SK-N-SH treated with all-trans-retinoic acid at 6 μM for 48 hours (cell line): ENCODE results near the gene ENDOG.
"Not testable (repeated sequence)": the region's sequence is repeated elsewhere in the genome, so short reads cannot be mapped to it uniquely, and the experiment has no call there.

ENCODE experiments used
- ATAC-seq: fragments of 200-7000 bp; cut with Tn5 transposase; 3 replicates; pipeline ENCODE4 v1.9.1; 2020; ENCODE audit warnings: mild to moderate bottlenecking, moderate library complexity
- ARNTL ChIP-seq: fragments of 450-650 bp; formaldehyde crosslinking; IDR thresholded peaks from 2 replicates; pipeline ENCODE4 v1.5.0; 2020; ENCODE audit warnings: low read depth, mild to moderate bottlenecking, moderate library complexity, borderline replicate concordance
- ESRRG ChIP-seq: fragments of 250-450 bp; sonication (Bioruptor Pico); IDR thresholded peaks from 2 replicates; pipeline ENCODE4 v1.6.1; 2021; ENCODE audit warnings: mild to moderate bottlenecking
- GLIS3 ChIP-seq: fragments of 250-450 bp; sonication (Bioruptor Pico); IDR thresholded peaks from 2 replicates; pipeline ENCODE4 v1.5.0; 2020; ENCODE audit warnings: mild to moderate bottlenecking, moderate library complexity
- ISL1 ChIP-seq: fragments of 250-450 bp; sonication (Bioruptor Pico); IDR thresholded peaks from 2 replicates; pipeline ENCODE4 v2.1.2; 2022; ENCODE audit warnings: mild to moderate bottlenecking, moderate library complexity
- OSR1 ChIP-seq: fragments of 250-450 bp; sonication (Bioruptor Pico); IDR thresholded peaks from 2 replicates; pipeline ENCODE4 v1.8.0; 2022; ENCODE audit warnings: moderate library complexity, mild to moderate bottlenecking, inconsistent platforms
- PATZ1 ChIP-seq: fragments of 250-450 bp; sonication (Bioruptor Pico); IDR thresholded peaks from 2 replicates; pipeline ENCODE4 v1.8.0; 2020; ENCODE audit warnings: mild to moderate bottlenecking, moderate library complexity, borderline replicate concordance
- PPARA ChIP-seq: fragments of 250-450 bp; sonication (Bioruptor Pico); IDR thresholded peaks from 2 replicates; pipeline ENCODE4 v1.5.0; 2020; ENCODE audit warnings: mild to moderate bottlenecking, borderline replicate concordance
- RARB ChIP-seq: fragments of 250-450 bp; sonication (Bioruptor Pico); IDR thresholded peaks from 2 replicates; pipeline ENCODE4 v1.8.0; 2021; ENCODE audit warnings: mild to moderate bottlenecking, moderate library complexity
- TCF4 ChIP-seq: fragments of 250-450 bp; sonication (Bioruptor Pico); IDR thresholded peaks from 2 replicates; pipeline ENCODE4 v1.8.0; 2021; ENCODE audit warnings: mild to moderate bottlenecking, moderate library complexity, borderline replicate concordance
- TOX ChIP-seq: fragments of 250-450 bp; sonication (Bioruptor Pico); IDR thresholded peaks from 2 replicates; pipeline ENCODE4 v1.8.0; 2021; ENCODE audit warnings: mild to moderate bottlenecking, moderate library complexity, borderline replicate concordance
- TSHZ2 ChIP-seq: fragments of 250-450 bp; sonication (Bioruptor Pico); IDR thresholded peaks from 2 replicates; pipeline ENCODE4 v1.5.0; 2020; ENCODE audit warnings: mild to moderate bottlenecking, moderate library complexity
- ZC3H10 ChIP-seq: fragments of 250-450 bp; sonication (Bioruptor Pico); IDR thresholded peaks from 2 replicates; pipeline ENCODE4 v1.5.1; 2021; ENCODE audit warnings: mild to moderate bottlenecking, moderate library complexity
- ZFP3 ChIP-seq: fragments of 250-450 bp; sonication (Bioruptor Pico); IDR thresholded peaks from 2 replicates; pipeline ENCODE4 v1.5.0; 2020; ENCODE audit warnings: mild to moderate bottlenecking, moderate library complexity
- ZFP30 ChIP-seq: fragments of 450-650 bp; formaldehyde crosslinking; IDR thresholded peaks from 2 replicates; pipeline ENCODE4 v1.5.0; 2022; ENCODE audit warnings: mild to moderate bottlenecking, moderate library complexity
- ZNF565 ChIP-seq: fragments of 450-650 bp; formaldehyde crosslinking; conservative IDR thresholded peaks from 2 replicates; pipeline ENCODE4 v1.5.0; 2020; ENCODE audit warnings: low read depth, mild to moderate bottlenecking, moderate library complexity
- ZNF70 ChIP-seq: fragments of 450-650 bp; formaldehyde crosslinking; IDR thresholded peaks from 2 replicates; pipeline ENCODE4 v1.5.0; 2020; ENCODE audit warnings: mild to moderate bottlenecking, moderate library complexity
- ZNF8 ChIP-seq: fragments of 450-650 bp; formaldehyde crosslinking; IDR thresholded peaks from 2 replicates; pipeline ENCODE4 v1.5.0; 2020; ENCODE audit warnings: mild to moderate bottlenecking, moderate library complexity
- TF ChIP-seq, protein P1 (sequence below): fragments of 250-450 bp; sonication (Bioruptor Pico); IDR thresholded peaks from 2 replicates; pipeline ENCODE4 v1.8.0; 2021; ENCODE audit warnings: low read depth, mild to moderate bottlenecking, moderate library complexity, borderline replicate concordance
- TF ChIP-seq, protein P2 (sequence below): fragments of 250-450 bp; sonication (Bioruptor Pico); IDR thresholded peaks from 2 replicates; pipeline ENCODE4 v1.5.1; 2021; ENCODE audit warnings: mild to moderate bottlenecking, moderate library complexity
- TF ChIP-seq, protein P3 (sequence below): fragments of 250-450 bp; sonication (Bioruptor Pico); IDR thresholded peaks from 2 replicates; pipeline ENCODE4 v1.5.1; 2020; ENCODE audit warnings: low read depth, mild to moderate bottlenecking, moderate library complexity

ENDOG gene

DNA sequence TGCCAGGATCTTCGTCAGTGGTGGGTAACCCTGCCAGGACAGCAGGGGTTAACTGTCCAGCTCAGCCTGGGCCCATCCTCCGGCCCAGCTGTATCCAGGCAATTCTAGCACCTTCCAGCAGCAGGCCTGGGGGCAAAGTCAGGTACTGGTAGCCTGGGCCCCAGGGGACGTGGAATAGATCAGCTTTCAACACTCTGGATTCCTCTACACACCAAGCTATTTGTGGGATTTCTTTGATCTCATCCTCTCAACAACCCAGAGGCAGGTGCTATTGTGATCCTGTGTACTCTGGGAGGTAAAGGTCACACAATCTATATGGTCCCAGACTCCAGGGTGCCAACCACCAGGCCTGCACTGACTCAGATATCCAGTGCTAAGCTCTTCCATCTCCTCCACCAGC lies 20.0 kb downstream of the ENDOG start:
- ATAC-seq: no peak
- TF ChIP-seq TCF4 (CRISPR knock-in tag): no peak
- no peak for TF ChIP-seq GLIS3 (CRISPR knock-in tag)
- TF ChIP-seq, all 23 proteins: peak for 0

- TF ChIP-seq, protein P1, sequence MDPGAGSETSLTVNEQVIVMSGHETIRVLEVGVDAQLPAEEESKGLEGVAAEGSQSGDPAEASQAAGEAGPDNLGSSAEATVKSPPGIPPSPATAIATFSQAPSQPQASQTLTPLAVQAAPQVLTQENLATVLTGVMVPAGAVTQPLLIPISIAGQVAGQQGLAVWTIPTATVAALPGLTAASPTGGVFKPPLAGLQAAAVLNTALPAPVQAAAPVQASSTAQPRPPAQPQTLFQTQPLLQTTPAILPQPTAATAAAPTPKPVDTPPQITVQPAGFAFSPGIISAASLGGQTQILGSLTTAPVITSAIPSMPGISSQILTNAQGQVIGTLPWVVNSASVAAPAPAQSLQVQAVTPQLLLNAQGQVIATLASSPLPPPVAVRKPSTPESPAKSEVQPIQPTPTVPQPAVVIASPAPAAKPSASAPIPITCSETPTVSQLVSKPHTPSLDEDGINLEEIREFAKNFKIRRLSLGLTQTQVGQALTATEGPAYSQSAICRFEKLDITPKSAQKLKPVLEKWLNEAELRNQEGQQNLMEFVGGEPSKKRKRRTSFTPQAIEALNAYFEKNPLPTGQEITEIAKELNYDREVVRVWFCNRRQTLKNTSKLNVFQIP (CRISPR knock-in tag): no peak
- TF ChIP-seq ARNTL (no peak), GLIS3 (CRISPR knock-in tag) (no peak), ZNF8 (CRISPR knock-in tag) (no peak), RARB (no peak), ZC3H10 (CRISPR knock-in tag) (no peak), ZNF70 (no peak), OSR1 (no peak), ESRRG (no peak), ZFP3 (no peak), TSHZ2 (CRISPR knock-in tag) (no peak), TCF4 (CRISPR knock-in tag) (no peak), ISL1 (CRISPR knock-in tag) (no peak)
- TF ChIP-seq, protein P2, sequence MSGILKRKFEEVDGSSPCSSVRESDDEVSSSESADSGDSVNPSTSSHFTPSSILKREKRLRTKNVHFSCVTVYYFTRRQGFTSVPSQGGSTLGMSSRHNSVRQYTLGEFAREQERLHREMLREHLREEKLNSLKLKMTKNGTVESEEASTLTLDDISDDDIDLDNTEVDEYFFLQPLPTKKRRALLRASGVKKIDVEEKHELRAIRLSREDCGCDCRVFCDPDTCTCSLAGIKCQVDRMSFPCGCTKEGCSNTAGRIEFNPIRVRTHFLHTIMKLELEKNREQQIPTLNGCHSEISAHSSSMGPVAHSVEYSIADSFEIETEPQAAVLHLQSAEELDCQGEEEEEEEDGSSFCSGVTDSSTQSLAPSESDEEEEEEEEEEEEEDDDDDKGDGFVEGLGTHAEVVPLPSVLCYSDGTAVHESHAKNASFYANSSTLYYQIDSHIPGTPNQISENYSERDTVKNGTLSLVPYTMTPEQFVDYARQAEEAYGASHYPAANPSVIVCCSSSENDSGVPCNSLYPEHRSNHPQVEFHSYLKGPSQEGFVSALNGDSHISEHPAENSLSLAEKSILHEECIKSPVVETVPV (CRISPR knock-in tag): no peak
- no peak for ATAC-seq
These were observed 22.2 kb downstream of the ENDOG start for GRCh38 chr9:128840524-128840923.

- no peak for ATAC-seq
- TF ChIP-seq PATZ1 (CRISPR knock-in tag) (no peak), RARB (no peak), ZNF8 (CRISPR knock-in tag) (no peak), ZFP30 (CRISPR knock-in tag) (no peak), TCF4 (CRISPR knock-in tag) (no peak), TOX (CRISPR knock-in tag) (no peak), ZNF565 (CRISPR knock-in tag) (no peak), TSHZ2 (CRISPR knock-in tag) (no peak), OSR1 (no peak), ZC3H10 (CRISPR knock-in tag) (no peak), ARNTL (no peak), PPARA (CRISPR knock-in tag) (no peak), GLIS3 (CRISPR knock-in tag) (no peak), ZNF70 (no peak)
- TF ChIP-seq, protein P3, sequence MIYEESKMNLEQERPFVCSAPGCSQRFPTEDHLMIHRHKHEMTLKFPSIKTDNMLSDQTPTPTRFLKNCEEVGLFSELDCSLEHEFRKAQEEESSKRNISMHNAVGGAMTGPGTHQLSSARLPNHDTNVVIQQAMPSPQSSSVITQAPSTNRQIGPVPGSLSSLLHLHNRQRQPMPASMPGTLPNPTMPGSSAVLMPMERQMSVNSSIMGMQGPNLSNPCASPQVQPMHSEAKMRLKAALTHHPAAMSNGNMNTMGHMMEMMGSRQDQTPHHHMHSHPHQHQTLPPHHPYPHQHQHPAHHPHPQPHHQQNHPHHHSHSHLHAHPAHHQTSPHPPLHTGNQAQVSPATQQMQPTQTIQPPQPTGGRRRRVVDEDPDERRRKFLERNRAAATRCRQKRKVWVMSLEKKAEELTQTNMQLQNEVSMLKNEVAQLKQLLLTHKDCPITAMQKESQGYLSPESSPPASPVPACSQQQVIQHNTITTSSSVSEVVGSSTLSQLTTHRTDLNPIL (CRISPR knock-in tag): no peak
- TF ChIP-seq, protein P2 (CRISPR knock-in tag): no peak
These were observed 23.6 kb downstream of the ENDOG start for GRCh38 chr9:128841694-128842492.

DNA sequence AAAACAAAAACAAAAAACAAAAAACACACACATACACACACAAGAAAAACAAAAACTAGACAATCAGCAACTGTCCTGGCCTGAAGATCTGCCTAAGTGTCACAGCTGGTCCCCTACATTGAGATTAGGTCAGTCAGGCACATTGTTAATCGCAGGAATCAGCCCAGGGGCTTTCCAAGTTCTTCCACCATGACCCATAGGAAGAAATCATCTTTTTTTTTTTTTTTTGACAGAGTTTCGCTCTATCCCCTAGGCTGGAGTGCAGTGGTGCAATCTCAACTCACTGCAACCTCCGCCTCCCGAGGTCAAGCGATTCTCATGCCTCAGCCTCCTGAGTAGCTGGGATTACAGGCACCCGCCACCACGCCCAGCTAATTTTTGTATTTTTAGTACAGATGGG lies 24.9 kb downstream of the ENDOG start:
- not testable (repeated sequence) for ATAC-seq
